Chondrocyte (in vitro differentiated cells): ENCODE measurements around the gene PCDHGA6. TPM values are rescaled to one million over a fixed set of nuclear protein-coding genes. Genes with fewer than 3 reads are reported as not detected.
"Not testable (repeated sequence)": the region's sequence is repeated elsewhere in the genome, so short reads cannot be mapped to it uniquely, and the experiment has no call there.

Experiments used
- DNase-seq: peaks from one replicate; pipeline ENCODE4 v3.0.0; 2021; ENCODE audit warnings: mixed read lengths, low spot score
- H3K27ac Mint-ChIP-seq: one replicate; pipeline ENCODE4 v1.8.0; 2021; ENCODE audit warnings: mild to moderate bottlenecking, moderate library complexity, mixed read lengths; ENCODE audit not compliant: unreplicated experiment
- H3K27me3 Mint-ChIP-seq: 2 replicates; pipeline ENCODE4 v1.8.0; 2021; ENCODE audit warnings: low read depth, mixed read lengths
- H3K36me3 Mint-ChIP-seq: 2 replicates; pipeline ENCODE4 v1.8.0; 2021; ENCODE audit warnings: low read depth, mixed read lengths
- H3K4me1 Mint-ChIP-seq: 2 replicates; pipeline ENCODE4 v1.8.0; 2021; ENCODE audit warnings: low read depth, mild to moderate bottlenecking, mixed read lengths
- H3K4me3 Mint-ChIP-seq: one replicate; pipeline ENCODE4 v1.8.0; 2021; ENCODE audit warnings: mild to moderate bottlenecking, moderate library complexity, mixed read lengths; ENCODE audit not compliant: unreplicated experiment
- H3K9me3 Mint-ChIP-seq: 2 replicates; pipeline ENCODE4 v1.8.0; 2021; ENCODE audit warnings: low read depth, mixed read lengths
- CTCF ChIP-seq: fragments of 200-600 bp; sonication (generic); IDR thresholded peaks from 2 replicates; pipeline ENCODE4 v1.5.0; 2021; ENCODE audit warnings: antibody characterized with exemption, mild to moderate bottlenecking, moderate library complexity
- total RNA-seq: library from RNA; stranded (reverse); gene quantifications from 3 replicates; pipeline ENCODE4 v1.2.1, GENCODE V29; 2021

Gene PCDHGA6
- total RNA-seq, 1 donor from 2014 or later, result 0.45 TPM

DNA sequence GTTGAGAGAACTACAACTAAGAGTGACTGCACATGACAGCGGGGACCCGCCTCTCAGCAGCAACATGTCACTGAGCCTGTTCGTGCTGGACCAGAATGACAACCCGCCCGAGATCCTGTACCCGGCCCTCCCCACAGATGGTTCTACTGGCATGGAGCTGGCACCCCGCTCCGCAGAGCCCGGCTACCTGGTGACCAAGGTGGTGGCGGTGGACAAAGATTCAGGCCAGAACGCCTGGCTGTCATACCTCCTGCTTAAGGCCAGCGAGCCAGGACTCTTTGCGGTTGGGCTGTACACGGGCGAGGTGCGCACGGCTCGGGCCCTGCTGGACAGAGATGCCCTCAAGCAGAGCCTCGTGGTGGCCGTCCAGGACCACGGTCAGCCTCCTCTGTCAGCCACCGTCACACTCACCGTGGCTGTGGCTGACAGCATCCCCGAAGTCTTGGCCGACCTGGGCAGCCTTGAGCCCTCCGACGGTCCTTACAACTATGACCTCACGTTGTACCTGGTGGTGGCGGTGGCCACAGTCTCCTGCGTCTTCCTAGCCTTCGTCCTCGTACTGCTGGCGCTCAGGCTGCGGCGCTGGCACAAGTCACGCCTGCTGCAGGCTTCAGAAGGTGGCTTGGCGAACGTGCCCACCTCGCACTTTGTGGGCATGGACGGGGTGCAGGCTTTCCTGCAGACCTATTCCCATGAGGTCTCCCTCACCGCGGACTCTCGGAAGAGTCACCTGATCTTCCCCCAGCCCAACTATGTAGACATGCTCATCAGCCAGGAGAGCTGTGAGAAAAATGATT, 11.0 kb downstream of the PCDHGA6 start:
- Mint-ChIP-seq H3K27ac (no peak overlapping the region), H3K27me3 (no peaks in the 10 kb centered on the region), H3K9me3 (peaks cover 45% of the 10 kb centered on the region), H3K4me3 (no peak overlapping the region), H3K36me3 (peaks cover 4% of the 10 kb centered on the region), H3K4me1 (no peaks in the 10 kb centered on the region)
- TF ChIP-seq CTCF, result no peak
- peak; percentile 88 for DNase-seq

DNA sequence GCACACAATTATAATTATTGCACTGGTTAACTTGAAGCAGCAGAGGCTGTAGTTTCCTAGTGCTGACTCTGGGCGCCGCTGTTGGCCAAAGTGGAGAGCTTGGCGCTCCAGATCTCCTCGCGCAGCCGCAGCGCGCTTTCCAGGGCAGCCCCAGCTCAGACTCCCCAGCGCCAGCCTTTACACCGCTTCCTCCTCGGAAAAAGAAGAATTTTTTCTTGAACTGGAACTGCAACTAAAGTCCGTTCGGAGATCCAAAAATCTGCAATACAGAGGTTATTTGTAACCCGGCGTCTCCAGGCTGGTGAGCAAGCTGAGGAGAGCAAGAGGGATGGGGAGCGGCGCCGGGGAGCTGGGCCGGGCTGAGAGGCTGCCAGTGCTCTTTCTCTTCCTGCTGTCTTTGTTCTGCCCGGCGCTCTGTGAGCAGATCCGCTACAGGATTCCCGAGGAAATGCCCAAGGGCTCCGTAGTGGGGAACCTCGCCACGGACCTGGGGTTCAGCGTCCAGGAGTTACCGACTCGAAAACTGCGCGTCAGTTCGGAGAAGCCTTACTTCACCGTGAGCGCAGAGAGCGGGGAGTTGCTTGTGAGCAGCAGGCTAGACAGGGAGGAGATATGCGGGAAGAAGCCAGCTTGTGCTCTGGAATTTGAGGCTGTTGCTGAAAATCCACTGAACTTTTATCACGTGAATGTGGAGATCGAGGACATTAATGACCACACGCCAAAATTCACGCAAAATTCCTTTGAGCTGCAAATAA, 14.0 kb downstream of the PCDHGA6 start, which contains the start of gene PCDHGB4:
TSS of gene PCDHGB4 (plus strand) at position 142 of the 755 bp plus-strand sequence. CDS start at position 329, 187 bp downstream.
- H3K4me3 Mint-ChIP-seq, result peak within 1 kb of the TSS; percentile 68
- not testable (repeated sequence) for H3K27me3 Mint-ChIP-seq, H3K4me1 Mint-ChIP-seq, DNase-seq, H3K36me3 Mint-ChIP-seq
- peak; percentile 66 for TF ChIP-seq CTCF
- peak within 1 kb of the TSS; percentile 27 for H3K27ac Mint-ChIP-seq
- peaks cover 46% of the 10 kb centered on the region for H3K9me3 Mint-ChIP-seq

GRCh38 chr5:141388661-141389060, 15.0 kb downstream of the PCDHGA6 start:
- H3K4me1 Mint-ChIP-seq, result peaks cover 2% of the 10 kb centered on the region
- no peak overlapping the region for H3K27ac Mint-ChIP-seq
- no peak overlapping the region for H3K4me3 Mint-ChIP-seq
- no peak for DNase-seq
- peaks cover 47% of the 10 kb centered on the region for H3K9me3 Mint-ChIP-seq
- H3K27me3 Mint-ChIP-seq, result no peaks in the 10 kb centered on the region
- TF ChIP-seq CTCF, result no peak
- H3K36me3 Mint-ChIP-seq, result peaks cover 6% of the 10 kb centered on the region

- Mint-ChIP-seq H3K27ac (no peak overlapping the region), H3K4me3 (no peak overlapping the region), H3K4me1 (peaks cover 2% of the 10 kb centered on the region), H3K27me3 (no peaks in the 10 kb centered on the region), H3K36me3 (peaks cover 7% of the 10 kb centered on the region), H3K9me3 (peaks cover 48% of the 10 kb centered on the region)
- no peak for TF ChIP-seq CTCF
- DNase-seq, result peak; percentile 83
Observed at GRCh38 chr5:141389153-141390042, 15.7 kb downstream of the PCDHGA6 start.
